Measurements from ENCODE around the gene BABAM2. TPM values are rescaled to one million over a fixed set of nuclear protein-coding genes. Genes with fewer than 3 reads are reported as not detected.

The BABAM2 gene
- total RNA-seq, 1 experiment from 2014 or later, result 16.3 TPM

DNA sequence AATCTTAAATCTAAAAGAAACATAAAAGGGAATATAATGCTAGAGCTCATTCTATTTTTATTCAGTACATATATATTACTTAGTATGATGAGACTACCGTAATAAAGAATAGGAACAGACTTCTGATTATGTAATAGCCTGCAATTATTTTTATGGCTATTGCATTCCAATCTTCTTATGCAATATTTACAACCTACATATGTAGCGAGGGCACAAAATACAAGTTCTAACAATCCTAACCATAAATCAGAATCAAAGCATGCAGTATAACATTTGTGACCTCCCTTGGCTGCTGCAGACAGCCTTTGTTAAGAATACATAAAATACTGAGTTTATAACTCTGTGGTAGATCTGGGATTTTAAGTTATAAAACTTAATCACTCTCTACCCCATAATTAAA, 177.6 kb downstream of the BABAM2 start:
- Histone ChIP-seq H3F3A (ENCODE audit: low read length, unreplicated experiment) (no peaks in the 10 kb centered on the region), H3K36me3 (ENCODE audit: low read depth, low read length) (no peaks in the 10 kb centered on the region), H3K4me2 (ENCODE audit: low read length) (peak overlapping the region; percentile 37; the same call in 1 of the 2 replicates), H3K27me3 (ENCODE audit: low read length) (no peaks in the 10 kb centered on the region), H2AFZ (ENCODE audit: low read length) (no peak overlapping the region), H3K4me3 (ENCODE audit: low read length) (no peak overlapping the region), H3K9me2 (replicated peaks; ENCODE audit: low read length) (no peaks in the 10 kb centered on the region), H3K9me3 (ENCODE audit: low read length) (no peaks in the 10 kb centered on the region), H3K27ac (ENCODE audit: low read length) (no peak overlapping the region), H3K79me2 (ENCODE audit: low read length) (no peaks in the 10 kb centered on the region), H4K20me1 (ENCODE audit: low read length) (no peaks in the 10 kb centered on the region), H3K4me1 (ENCODE audit: insufficient read depth, low read length) (peaks cover 25% of the 10 kb centered on the region), H3K9ac (ENCODE audit: low read length) (no peak overlapping the region)
- CTCF ChIA-PET, result interaction anchor here (0.8 kb wide), 1 partner anchor 113 kb away, joined by 3 read pairs; no protein-coding TSS in a partner anchor
- DNase-seq, result peak; percentile 89
- POLR2A ChIA-PET (ENCODE audit: unreplicated experiment), result interaction anchor here (0.6 kb wide), 1 partner anchor 324 kb away, joined by 11 read pairs; no protein-coding TSS in a partner anchor
- no peak for TF ChIP-seq EZH2phosphoT487 (IDR thresholded peaks at IDR 0.05; ENCODE audit: borderline replicate concordance, low read length)
- no peak for TF ChIP-seq EZH2 (IDR thresholded peaks at IDR 0.05; ENCODE audit: low read length, unreplicated experiment)
- no peak for TF ChIP-seq CTCF (conservative IDR thresholded peaks at IDR 0.05; ENCODE audit: low read depth, low read length)
- peak; percentile 84 for ATAC-seq
- intact Hi-C loops (cut with micrococcal nuclease), result no loop called here
- BruUV-seq (replicated peaks), result no TSS peak

DNA sequence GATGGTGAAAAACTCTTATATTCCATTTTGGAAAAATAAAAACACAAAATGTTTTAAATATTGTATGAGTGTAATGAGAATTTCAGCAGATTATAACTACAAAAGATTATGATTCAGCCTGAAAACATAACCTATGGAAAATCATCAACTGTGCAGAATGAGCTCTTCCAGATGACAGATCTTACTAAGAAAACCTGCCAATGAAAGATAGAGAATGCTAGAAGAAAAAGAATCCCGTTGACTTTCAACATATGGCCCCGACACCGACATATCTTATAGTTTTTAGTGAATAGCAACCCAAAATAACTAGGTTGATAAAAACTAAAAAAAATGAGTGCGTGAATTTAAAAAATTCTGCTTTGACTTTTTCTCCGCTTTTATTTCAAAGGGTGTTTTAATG, 178.0 kb downstream of the BABAM2 start:
- Histone ChIP-seq H3K4me3 (ENCODE audit: low read length) (no peak overlapping the region), H3K9ac (ENCODE audit: low read length) (no peak overlapping the region), H4K20me1 (ENCODE audit: low read length) (no peaks in the 10 kb centered on the region), H3K4me1 (ENCODE audit: insufficient read depth, low read length) (peaks cover 22% of the 10 kb centered on the region), H3K4me2 (ENCODE audit: low read length) (0 out of 2 replicates have a peak overlapping the region, but pooled peaks have one; percentile 37), H3K36me3 (ENCODE audit: low read depth, low read length) (no peaks in the 10 kb centered on the region), H3F3A (ENCODE audit: low read length, unreplicated experiment) (no peaks in the 10 kb centered on the region), H3K27ac (ENCODE audit: low read length) (no peak overlapping the region), H2AFZ (ENCODE audit: low read length) (no peak overlapping the region), H3K27me3 (ENCODE audit: low read length) (no peaks in the 10 kb centered on the region), H3K9me3 (ENCODE audit: low read length) (no peaks in the 10 kb centered on the region), H3K79me2 (ENCODE audit: low read length) (no peaks in the 10 kb centered on the region), H3K9me2 (replicated peaks; ENCODE audit: low read length) (no peaks in the 10 kb centered on the region)
- POLR2A ChIA-PET (ENCODE audit: unreplicated experiment), result no interaction called here
- TF ChIP-seq EZH2phosphoT487 (IDR thresholded peaks at IDR 0.05; ENCODE audit: borderline replicate concordance, low read length) (no peak), EZH2 (IDR thresholded peaks at IDR 0.05; ENCODE audit: low read length, unreplicated experiment) (no peak), CTCF (conservative IDR thresholded peaks at IDR 0.05; ENCODE audit: low read depth, low read length) (no peak)
- no peak for DNase-seq
- CTCF ChIA-PET, result interaction anchor here (0.7 kb wide), 1 partner anchor 120 kb away, joined by 4 read pairs; no protein-coding TSS in a partner anchor
- intact Hi-C loops (cut with micrococcal nuclease), result no loop called here
- BruUV-seq (replicated peaks), result no TSS peak
- no peak for ATAC-seq

DNA sequence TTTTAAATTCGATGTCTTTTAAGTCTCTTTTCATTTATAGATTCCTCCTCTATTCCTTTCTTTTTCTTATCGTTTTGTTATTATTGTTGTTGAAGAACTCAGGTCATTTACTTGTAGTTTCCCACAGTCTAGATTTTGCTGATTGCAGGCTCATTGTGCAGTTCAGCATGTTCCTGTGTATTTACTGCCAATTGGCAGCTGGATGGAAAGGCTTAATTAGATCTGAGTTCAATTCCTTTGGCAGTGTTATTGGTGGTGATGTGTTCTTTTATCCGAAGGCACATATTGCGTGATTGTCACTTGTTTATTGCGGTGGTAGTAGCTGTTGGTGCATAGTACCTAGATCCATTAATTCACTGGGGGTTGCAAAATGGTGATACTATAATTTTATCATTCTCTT, 180.7 kb downstream of the BABAM2 start:
- H3K9ac ChIP-seq (ENCODE audit: low read length), result no peak overlapping the region
- H3K9me3 ChIP-seq (ENCODE audit: low read length), result no peaks in the 10 kb centered on the region
- intact Hi-C loops (cut with micrococcal nuclease), result no loop called here
- BruUV-seq (replicated peaks), result no TSS peak
- TF ChIP-seq EZH2 (IDR thresholded peaks at IDR 0.05; ENCODE audit: low read length, unreplicated experiment) (no peak), EZH2phosphoT487 (IDR thresholded peaks at IDR 0.05; ENCODE audit: borderline replicate concordance, low read length) (no peak), CTCF (conservative IDR thresholded peaks at IDR 0.05; ENCODE audit: low read depth, low read length) (no peak)
- no peaks in the 10 kb centered on the region for H3F3A ChIP-seq (ENCODE audit: low read length, unreplicated experiment)
- no peak for ATAC-seq
- no peak overlapping the region for H3K4me2 ChIP-seq (ENCODE audit: low read length)
- H3K9me2 ChIP-seq (replicated peaks; ENCODE audit: low read length), result no peaks in the 10 kb centered on the region
- peaks cover 17% of the 10 kb centered on the region for H3K4me1 ChIP-seq (ENCODE audit: insufficient read depth, low read length)
- no peak overlapping the region for H3K27ac ChIP-seq (ENCODE audit: low read length)
- CTCF ChIA-PET, result no interaction called here
- POLR2A ChIA-PET (ENCODE audit: unreplicated experiment), result no interaction called here
- no peaks in the 10 kb centered on the region for H3K79me2 ChIP-seq (ENCODE audit: low read length)
- H3K27me3 ChIP-seq (ENCODE audit: low read length), result no peaks in the 10 kb centered on the region
- no peaks in the 10 kb centered on the region for H4K20me1 ChIP-seq (ENCODE audit: low read length)
- no peaks in the 10 kb centered on the region for H3K36me3 ChIP-seq (ENCODE audit: low read depth, low read length)
- DNase-seq, result no peak
- H3K4me3 ChIP-seq (ENCODE audit: low read length), result no peak overlapping the region
- H2AFZ ChIP-seq (ENCODE audit: low read length), result no peak overlapping the region

All from PC-3 (cell line).